HepG2 (cell line): ENCODE measurements around the gene ANTKMT. TPM values are rescaled to one million over a fixed set of nuclear protein-coding genes. Genes with fewer than 3 reads are reported as not detected.

Experiments
- ARID2 ChIP-seq: sonication (generic); formaldehyde crosslinking; IDR thresholded peaks from 2 replicates; pipeline ENCODE4 v1.8.1; 2022; ENCODE audit warnings: mild to moderate bottlenecking, missing genetic modification reagents, borderline replicate concordance
- CAMTA2 ChIP-seq: sonication (generic); formaldehyde crosslinking; IDR thresholded peaks from 2 replicates; pipeline ENCODE4 v1.4.0; 2020; ENCODE audit warnings: mild to moderate bottlenecking, missing genetic modification reagents, borderline replicate concordance
- DBP ChIP-seq: sonication (generic); formaldehyde crosslinking; IDR thresholded peaks from 2 replicates; pipeline ENCODE4 v1.4.0; 2020; ENCODE audit warnings: missing genetic modification reagents; ENCODE audit errors: not compliant biosample characterization
- FOXA3 ChIP-seq: IDR thresholded peaks from 2 replicates; pipeline ENCODE4 v1.6.1; 2016; ENCODE audit warnings: missing genetic modification reagents, missing compliant biosample characterization
- HOXA9 ChIP-seq: sonication (generic); formaldehyde crosslinking; IDR thresholded peaks from 2 replicates; pipeline ENCODE4 v1.8.1; 2022; ENCODE audit warnings: missing genetic modification reagents, mild to moderate bottlenecking, moderate library complexity, borderline replicate concordance
- HOXD1 ChIP-seq: sonication (generic); formaldehyde crosslinking; IDR thresholded peaks from 2 replicates; pipeline ENCODE4 v1.5.0; 2020; ENCODE audit warnings: missing genetic modification reagents
- KDM4B ChIP-seq: sonication (generic); formaldehyde crosslinking; IDR thresholded peaks from 2 replicates; pipeline ENCODE4 v1.4.0; 2020; ENCODE audit warnings: missing genetic modification reagents
- KLF12 ChIP-seq: sonication (generic); formaldehyde crosslinking; IDR thresholded peaks from 2 replicates; pipeline ENCODE4 v1.4.0; 2020; ENCODE audit warnings: missing genetic modification reagents, borderline replicate concordance
- MAFF ChIP-seq: IDR thresholded peaks from 2 replicates; pipeline ENCODE4 v1.6.1; 2011; ENCODE audit warnings: low read depth, low read length, improper control_type of control experiment
- NFATC3 ChIP-seq: sonication (generic); formaldehyde crosslinking; IDR thresholded peaks from 2 replicates; pipeline ENCODE4 v1.5.1; 2020; ENCODE audit warnings: mild to moderate bottlenecking, missing genetic modification reagents
- PCBP1 ChIP-seq: fragments of 200-400 bp; formaldehyde crosslinking; IDR thresholded peaks from 2 replicates; pipeline ENCODE4 v1.6.1; 2017; ENCODE audit warnings: mild to moderate bottlenecking, low read depth, low read length, borderline replicate concordance
- RFXAP ChIP-seq: sonication (generic); formaldehyde crosslinking; IDR thresholded peaks from 2 replicates; pipeline ENCODE4 v1.4.0; 2020; ENCODE audit warnings: missing genetic modification reagents, borderline replicate concordance
- SAFB2 ChIP-seq: sonication (generic); formaldehyde crosslinking; IDR thresholded peaks from 2 replicates; pipeline ENCODE4 v1.5.1; 2020; ENCODE audit warnings: missing genetic modification reagents, low read depth, mild to moderate bottlenecking, borderline replicate concordance
- SMARCE1 ChIP-seq: fragments of 450-650 bp; IDR thresholded peaks from 2 replicates; pipeline ENCODE4 v1.6.1; 2017; ENCODE audit warnings: borderline replicate concordance
- SMYD3 ChIP-seq: sonication (generic); formaldehyde crosslinking; IDR thresholded peaks from 2 replicates; pipeline ENCODE4 v1.8.1; 2023; ENCODE audit warnings: mild to moderate bottlenecking, missing genetic modification reagents
- SP4 ChIP-seq: sonication (generic); formaldehyde crosslinking; IDR thresholded peaks from 2 replicates; pipeline ENCODE4 v1.8.1; 2023; ENCODE audit warnings: mild to moderate bottlenecking, missing genetic modification reagents
- TCF7L2 ChIP-seq: IDR thresholded peaks from 2 replicates; pipeline ENCODE4 v1.6.1; 2011; ENCODE audit warnings: mild to moderate bottlenecking, low read depth, low read length, moderate library complexity
- TFDP2 ChIP-seq: sonication (generic); formaldehyde crosslinking; IDR thresholded peaks from 2 replicates; pipeline ENCODE4 v1.4.0; 2020; ENCODE audit warnings: missing genetic modification reagents
- ZBTB33 ChIP-seq: sonication (generic); formaldehyde crosslinking; IDR thresholded peaks from 2 replicates; pipeline ENCODE4 v1.4.0; 2020; ENCODE audit warnings: missing genetic modification reagents
- ZMAT3 ChIP-seq: sonication (generic); formaldehyde crosslinking; conservative IDR thresholded peaks from 2 replicates; pipeline ENCODE4 v1.7.0; 2021; ENCODE audit warnings: missing genetic modification reagents
- ZNF124 ChIP-seq: sonication (generic); formaldehyde crosslinking; IDR thresholded peaks from 2 replicates; pipeline ENCODE4 v1.4.0; 2020; ENCODE audit warnings: missing genetic modification reagents
- ZNF276 ChIP-seq: sonication (generic); formaldehyde crosslinking; IDR thresholded peaks from 2 replicates; pipeline ENCODE4 v1.4.0; 2020; ENCODE audit warnings: mild to moderate bottlenecking, low read depth, missing genetic modification reagents
- ZNF431 ChIP-seq: sonication (generic); formaldehyde crosslinking; IDR thresholded peaks from 2 replicates; pipeline ENCODE4 v1.9.0; 2022; ENCODE audit warnings: missing genetic modification reagents, low read depth, mild to moderate bottlenecking, borderline replicate concordance
- ZNF496 ChIP-seq: sonication (generic); formaldehyde crosslinking; IDR thresholded peaks from 2 replicates; pipeline ENCODE4 v1.8.1; 2023; ENCODE audit warnings: mild to moderate bottlenecking, moderate library complexity, missing genetic modification reagents; ENCODE audit not compliant: insufficient replicate concordance
- ZNF570 ChIP-seq: sonication (generic); formaldehyde crosslinking; IDR thresholded peaks from 2 replicates; pipeline ENCODE4 v1.4.0; 2020; ENCODE audit warnings: mild to moderate bottlenecking, missing genetic modification reagents, borderline replicate concordance
- polyA plus RNA-seq, 8 experiments: library from polyadenylated mRNA; depleted of rRNA in 3 of 8; stranded (reverse) in 7 of 8; unstranded in 1 of 8; fragments of >200 nt; fragmentation: Illumina TruSeq in 4 of 8; extraction: Trizol in 4 of 8; gene quantifications; 2 replicates each; pipeline versions ENCODE4 v1.2.1 to v1.2.3, GENCODE V29; 2011 to 2016; ENCODE audit warnings: low read depth in 4 of 8, missing spikeins in 1 of 8, mixed read lengths in 1 of 8; ENCODE audit not compliant: insufficient read depth in 1 of 8
- total RNA-seq, 5 experiments: library from RNA; depleted of rRNA; stranded (reverse); fragments of >200 nt; fragmentation: Illumina TruSeq; extraction: Trizol; gene quantifications; 2 replicates each; pipeline ENCODE4 v1.2.3, GENCODE V29; 2016; ENCODE audit warnings: low read depth in 1 of 5

ANTKMT gene
- total and polyA plus RNA-seq, 2 of the 13 experiments (the other 11 are each of a cell fraction or from before 2014, with no cell fraction given) = 7.5 to 47.8 TPM

- TF ChIP-seq HOXD1 (CRISPR knock-in tag) = 0 out of 2 replicates have a peak, but pooled peaks have one; percentile 37
- no peak for TF ChIP-seq ZNF276 (CRISPR knock-in tag)
- no peak for TF ChIP-seq SMARCE1
- TF ChIP-seq ZNF570 (CRISPR knock-in tag) = no peak
- no peak; the same call in 1 of the 2 replicates for TF ChIP-seq NFATC3 (CRISPR knock-in tag)
- TF ChIP-seq ZNF124 = no peak
- peak; percentile 24; the same call in 1 of the 2 replicates for TF ChIP-seq FOXA3 (CRISPR knock-in tag)
- no peak for TF ChIP-seq MAFF
- no peak for TF ChIP-seq KDM4B (CRISPR knock-in tag)
- peak; percentile 54 for TF ChIP-seq DBP (CRISPR knock-in tag)
- 0 out of 2 replicates have a peak, but pooled peaks have one; percentile 23 for TF ChIP-seq ZNF431
- no peak for TF ChIP-seq KLF12
- TF ChIP-seq SMYD3 = no peak
- 0 out of 2 replicates have a peak, but pooled peaks have one; percentile 42 for TF ChIP-seq CAMTA2
- peak; percentile 65; the same call in 1 of the 2 replicates for TF ChIP-seq ZMAT3 (CRISPR knock-in tag)
- TF ChIP-seq HOXA9 = peak; percentile 60
- no peak; the same call in 1 of the 2 replicates for TF ChIP-seq ZBTB33 (CRISPR knock-in tag)
- no peak for TF ChIP-seq TFDP2 (CRISPR knock-in tag)
- TF ChIP-seq ARID2 = no peak
- no peak for TF ChIP-seq RFXAP (CRISPR knock-in tag)
- TF ChIP-seq TCF7L2 = no peak
- no peak for TF ChIP-seq SAFB2 (CRISPR knock-in tag)
- no peak for TF ChIP-seq PCBP1
- TF ChIP-seq ZNF496 (CRISPR knock-in tag) = no peak
- TF ChIP-seq SP4 (CRISPR knock-in tag) = no peak
Observed at GRCh38 chr16:695355-696089, 25.4 kb upstream of the ANTKMT start (continued).
